ENCODE data around the gene DSE.

DSE gene

GRCh38 chr6:116362276-116362675 lies 8.5 kb upstream of the DSE start:
- DNase-seq (ENCODE audit: low read depth), result no peak

- DNase-seq (ENCODE audit: low read depth), result no peak
Measured at GRCh38 chr6:116363759-116364158, 7.0 kb upstream of the DSE start.

- DNase-seq (ENCODE audit: low read depth), result no peak
Measured at GRCh38 chr6:116364321-116364720, 6.4 kb upstream of the DSE start.

GRCh38 chr6:116365743-116366142 lies 5.0 kb upstream of the DSE start:
- DNase-seq (ENCODE audit: low read depth), result no peak

- DNase-seq (ENCODE audit: low read depth), result no peak
Measured at GRCh38 chr6:116366740-116367275, 3.9 kb upstream of the DSE start.

- DNase-seq (ENCODE audit: low read depth), result no peak
Measured at GRCh38 chr6:116369540-116369939, 1.2 kb upstream of the DSE start.

- no peak for DNase-seq (ENCODE audit: low read depth)
Measured at GRCh38 chr6:116369964-116370759, 585 bp upstream of the DSE start.

- DNase-seq (ENCODE audit: low read depth), result peak; percentile 21
Measured at GRCh38 chr6:116371120-116371917, 572 bp downstream of the DSE start.

- DNase-seq (ENCODE audit: low read depth), result no peak
Measured at GRCh38 chr6:116371918-116372209, 1.1 kb downstream of the DSE start.

GRCh38 chr6:116373300-116373699 lies 2.6 kb downstream of the DSE start:
- no peak for DNase-seq (ENCODE audit: low read depth)

GRCh38 chr6:116373940-116374339 lies 3.2 kb downstream of the DSE start:
- DNase-seq (ENCODE audit: low read depth), result no peak

- no peak for DNase-seq (ENCODE audit: low read depth)
Measured at GRCh38 chr6:116374586-116374985, 3.8 kb downstream of the DSE start.

GRCh38 chr6:116375262-116375661 lies 4.5 kb downstream of the DSE start:
- DNase-seq (ENCODE audit: low read depth), result no peak

- DNase-seq (ENCODE audit: low read depth), result no peak
Measured at GRCh38 chr6:116376149-116376548, 5.4 kb downstream of the DSE start.

- DNase-seq (ENCODE audit: low read depth), result no peak
Measured at GRCh38 chr6:116379764-116380163, 9.0 kb downstream of the DSE start.

- DNase-seq (ENCODE audit: low read depth), result no peak
Measured at GRCh38 chr6:116380346-116380745, 9.6 kb downstream of the DSE start.

- DNase-seq (ENCODE audit: low read depth), result no peak
Measured at GRCh38 chr6:116381000-116381399, 10.3 kb downstream of the DSE start.

GRCh38 chr6:116382587-116382986 lies 11.8 kb downstream of the DSE start:
- DNase-seq (ENCODE audit: low read depth), result no peak

- no peak for DNase-seq (ENCODE audit: low read depth)
Measured at GRCh38 chr6:116384727-116385458, 14.1 kb downstream of the DSE start.

GRCh38 chr6:116385459-116385802 lies 14.7 kb downstream of the DSE start:
- DNase-seq (ENCODE audit: low read depth), result no peak

GRCh38 chr6:116385921-116386320 lies 15.2 kb downstream of the DSE start:
- no peak for DNase-seq (ENCODE audit: low read depth)

GRCh38 chr6:116386581-116387299 lies 16.0 kb downstream of the DSE start:
- no peak for DNase-seq (ENCODE audit: low read depth)

Measured in activated T-cell treated with anti-CD3 and anti-CD28 coated beads for 48 hours (primary cell).